GM18498 (cell line): ENCODE results near the gene CAP1.
"Not testable (repeated sequence)": the region's sequence is repeated elsewhere in the genome, so short reads cannot be mapped to it uniquely, and the experiment has no call there.

ENCODE experiments used
- ATAC-seq: cut with Tn5 transposase; IDR thresholded peaks from one replicate; pipeline ENCODE4 v1.9.1; 2021; ENCODE audit warnings: mild to moderate bottlenecking, moderate library complexity; ENCODE audit not compliant: unreplicated experiment

CAP1 gene

GRCh38 chr1:40058097-40058452 is 17.5 kb downstream of the CAP1 start:
- no peak for ATAC-seq

- ATAC-seq = no peak
Observed at GRCh38 chr1:40058453-40059337, 18.2 kb downstream of the CAP1 start.

DNA sequence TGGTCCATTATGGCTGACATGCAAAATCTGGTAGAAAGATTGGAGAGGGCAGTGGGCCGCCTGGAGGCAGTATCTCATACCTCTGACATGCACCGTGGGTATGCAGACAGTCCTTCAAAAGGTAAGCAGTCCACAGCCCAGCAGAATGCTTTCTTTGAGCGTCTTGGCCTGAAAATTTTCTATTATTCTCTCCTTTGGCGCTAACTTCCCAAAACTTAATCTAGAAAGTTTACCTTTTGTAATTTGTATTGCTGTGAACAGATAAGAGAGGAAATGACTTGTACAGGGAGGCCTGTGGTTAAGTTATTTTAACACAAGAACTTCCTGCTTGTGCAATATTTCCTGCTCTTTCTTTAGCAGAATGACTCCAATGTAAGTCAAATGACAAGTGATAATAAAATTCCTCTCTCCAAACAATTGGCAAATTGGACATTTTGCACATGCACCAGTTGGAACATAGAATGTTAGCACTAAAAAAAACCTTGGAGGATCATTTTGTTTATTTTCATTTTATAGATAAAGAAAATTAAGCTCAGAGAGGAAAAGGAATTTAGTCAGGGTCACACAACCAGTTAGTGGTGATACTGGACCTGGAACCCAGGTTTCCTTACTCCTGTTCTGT is 18.9 kb downstream of the CAP1 start:
- ATAC-seq = peak; percentile 46

DNA sequence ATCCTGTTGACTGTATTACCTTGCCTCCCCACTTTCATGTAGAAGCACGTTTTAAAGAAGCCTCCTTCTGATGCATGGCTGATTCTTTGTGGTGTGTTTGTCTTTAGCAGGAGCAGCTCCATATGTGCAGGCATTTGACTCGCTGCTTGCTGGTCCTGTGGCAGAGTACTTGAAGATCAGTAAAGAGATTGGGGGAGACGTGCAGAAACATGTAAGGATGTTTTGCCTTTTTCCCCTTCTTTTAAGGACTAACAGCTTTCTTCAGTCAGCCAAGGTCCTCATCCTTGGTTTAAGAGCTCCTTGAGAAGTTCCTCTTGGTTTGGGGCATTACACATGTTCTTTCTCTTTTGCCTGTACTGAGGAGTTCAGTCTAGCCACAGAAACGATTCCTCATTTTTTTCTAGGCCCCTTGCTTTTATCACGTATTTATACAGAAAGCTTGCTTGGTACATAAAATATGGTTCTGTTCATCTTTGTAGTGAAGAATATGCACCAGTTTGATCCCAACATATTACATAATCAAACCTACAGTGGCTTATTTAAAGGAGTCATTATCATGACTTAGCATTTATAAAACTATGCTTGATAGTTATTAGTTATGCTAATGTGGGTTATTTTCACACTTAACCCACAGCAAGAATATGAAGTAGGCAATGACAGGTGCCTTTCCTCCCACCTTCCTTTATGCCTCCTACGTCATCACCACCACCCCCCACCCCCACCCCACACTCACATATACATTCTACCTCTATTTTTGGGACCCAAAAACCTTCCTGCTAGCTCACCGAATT is 19.6 kb downstream of the CAP1 start:
- ATAC-seq = no peak

DNA sequence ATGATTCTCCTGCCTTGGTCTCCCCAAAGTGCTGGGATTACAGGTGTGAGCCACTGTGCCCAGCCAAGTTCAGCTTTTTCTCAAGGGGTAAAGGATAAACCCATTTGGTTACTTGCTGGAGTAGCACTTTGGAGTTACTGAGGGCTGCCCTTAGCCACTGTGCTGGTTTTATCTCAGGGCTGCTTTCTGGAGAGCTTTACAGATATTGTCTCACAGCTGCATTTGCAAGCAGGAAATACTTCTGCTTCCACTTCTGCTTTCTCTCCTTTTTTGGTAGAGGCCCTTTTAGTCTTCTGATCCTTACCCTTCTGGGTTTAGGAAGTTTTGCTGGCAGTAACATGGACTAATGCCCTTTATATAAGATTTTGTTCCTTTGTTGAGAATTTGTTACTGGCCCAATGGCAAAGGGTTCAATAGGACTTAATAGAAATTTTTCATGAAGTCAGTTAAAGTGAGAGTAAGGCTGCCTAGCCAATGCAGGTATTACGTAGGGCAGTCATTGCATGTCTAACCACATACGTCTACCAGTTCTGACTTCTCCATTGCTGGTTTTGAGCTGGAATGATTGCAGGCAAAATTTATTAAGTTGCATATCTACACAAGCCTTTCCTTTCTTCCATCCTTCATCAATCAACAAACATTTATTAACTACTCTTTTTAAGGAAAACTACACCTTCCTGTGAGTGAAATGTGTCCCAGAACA is 24.4 kb downstream of the CAP1 start:
- peak; percentile 80 for ATAC-seq

DNA sequence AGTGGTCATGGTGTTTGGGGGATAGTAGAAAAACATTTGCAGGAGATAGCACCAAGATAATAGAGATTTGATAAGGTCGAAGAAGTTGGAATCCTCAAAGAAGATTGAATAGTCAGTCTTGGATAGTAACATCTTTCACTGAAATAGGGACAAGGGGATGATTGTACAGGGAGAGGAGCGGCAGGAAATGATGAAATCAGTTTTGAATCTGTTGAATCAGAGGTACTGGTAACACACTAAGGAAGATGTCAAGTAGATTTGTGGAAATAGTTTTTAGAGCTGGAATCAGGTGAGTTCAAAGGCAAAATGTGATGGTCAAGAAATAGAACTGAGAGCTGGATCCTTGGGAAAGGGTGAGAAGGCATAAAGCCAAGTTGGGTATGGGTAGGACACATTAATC is 26.5 kb downstream of the CAP1 start:
- no peak for ATAC-seq

DNA sequence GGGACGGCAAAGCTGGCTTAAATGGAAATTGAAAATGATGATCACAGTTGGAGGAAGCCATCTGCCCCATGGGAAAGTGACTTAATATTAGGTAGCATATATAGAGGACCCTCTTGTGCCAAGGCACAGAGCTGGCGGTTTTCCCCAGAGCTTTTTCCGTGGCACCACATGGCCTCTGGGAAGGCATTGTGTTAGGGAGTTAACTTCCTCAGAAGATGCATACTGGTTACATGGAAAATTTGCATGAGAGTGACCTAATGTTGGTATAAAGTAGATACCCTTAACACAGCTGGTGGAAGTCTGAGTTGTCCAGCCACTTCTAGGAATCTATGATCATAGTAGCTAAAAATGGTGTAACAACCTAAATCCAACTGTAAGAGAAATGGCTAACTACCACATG is 27.3 kb downstream of the CAP1 start:
- no peak for ATAC-seq

DNA sequence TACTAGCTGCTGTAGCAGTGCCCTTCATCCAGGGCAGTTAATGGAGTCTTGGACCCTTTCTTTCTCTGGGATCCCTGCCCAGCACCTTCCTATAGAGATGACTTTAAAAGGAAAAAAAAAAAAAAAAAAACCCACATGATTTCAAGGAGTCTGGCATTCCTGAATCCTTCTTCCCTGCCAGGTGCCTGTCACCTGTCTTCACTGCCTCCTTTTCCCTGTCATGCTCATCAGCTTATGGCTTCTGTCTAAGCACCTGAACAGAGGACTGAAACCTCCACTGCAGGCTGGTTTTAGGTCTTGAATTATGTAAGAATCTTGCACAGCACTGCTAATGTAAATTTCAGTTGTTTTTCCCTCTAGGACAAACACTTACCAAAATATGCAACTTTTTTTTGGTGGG is 31.6 kb downstream of the CAP1 start:
- no peak for ATAC-seq

DNA sequence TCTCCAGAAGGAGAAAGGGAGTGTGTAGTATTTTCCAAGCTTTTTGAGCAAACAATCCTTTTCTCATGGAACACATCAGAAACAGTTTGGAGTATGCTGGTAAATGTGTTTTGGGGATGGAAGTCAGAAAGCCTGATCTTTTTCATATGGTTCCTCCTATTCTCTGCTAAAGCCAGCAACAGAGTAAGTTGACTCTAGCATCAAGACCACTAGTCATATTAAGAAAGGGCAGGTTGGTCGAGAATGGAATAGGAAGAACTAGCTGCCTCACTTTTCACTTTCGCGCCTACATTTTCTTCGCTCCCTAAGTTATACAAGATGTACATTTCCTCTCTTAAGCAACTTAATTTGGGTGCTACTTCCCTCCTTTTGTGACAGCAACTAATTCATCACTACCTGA is 32.5 kb downstream of the CAP1 start:
- no peak for ATAC-seq

DNA sequence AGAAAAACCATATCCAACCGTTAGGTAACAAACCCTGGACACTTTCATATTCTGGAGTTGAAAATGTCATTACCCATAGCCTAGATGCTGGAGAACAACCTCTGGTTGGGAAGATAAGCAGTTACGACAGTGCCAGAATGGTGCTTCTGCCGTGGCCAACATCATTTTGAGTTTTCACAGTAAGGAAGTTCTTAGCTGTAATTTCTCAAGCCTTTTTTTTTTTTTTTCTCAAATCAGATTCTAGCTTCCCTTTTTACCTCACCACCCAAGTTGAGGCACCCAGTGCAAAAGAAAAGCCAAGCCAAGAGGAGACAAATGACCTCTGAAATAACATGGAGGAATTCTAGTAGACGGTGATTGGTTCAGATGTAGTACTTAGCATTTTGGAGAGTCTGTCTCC is 34.7 kb downstream of the CAP1 start:
- ATAC-seq = no peak

- no peak for ATAC-seq
Observed at GRCh38 chr1:40076895-40077312, 36.4 kb downstream of the CAP1 start.

DNA sequence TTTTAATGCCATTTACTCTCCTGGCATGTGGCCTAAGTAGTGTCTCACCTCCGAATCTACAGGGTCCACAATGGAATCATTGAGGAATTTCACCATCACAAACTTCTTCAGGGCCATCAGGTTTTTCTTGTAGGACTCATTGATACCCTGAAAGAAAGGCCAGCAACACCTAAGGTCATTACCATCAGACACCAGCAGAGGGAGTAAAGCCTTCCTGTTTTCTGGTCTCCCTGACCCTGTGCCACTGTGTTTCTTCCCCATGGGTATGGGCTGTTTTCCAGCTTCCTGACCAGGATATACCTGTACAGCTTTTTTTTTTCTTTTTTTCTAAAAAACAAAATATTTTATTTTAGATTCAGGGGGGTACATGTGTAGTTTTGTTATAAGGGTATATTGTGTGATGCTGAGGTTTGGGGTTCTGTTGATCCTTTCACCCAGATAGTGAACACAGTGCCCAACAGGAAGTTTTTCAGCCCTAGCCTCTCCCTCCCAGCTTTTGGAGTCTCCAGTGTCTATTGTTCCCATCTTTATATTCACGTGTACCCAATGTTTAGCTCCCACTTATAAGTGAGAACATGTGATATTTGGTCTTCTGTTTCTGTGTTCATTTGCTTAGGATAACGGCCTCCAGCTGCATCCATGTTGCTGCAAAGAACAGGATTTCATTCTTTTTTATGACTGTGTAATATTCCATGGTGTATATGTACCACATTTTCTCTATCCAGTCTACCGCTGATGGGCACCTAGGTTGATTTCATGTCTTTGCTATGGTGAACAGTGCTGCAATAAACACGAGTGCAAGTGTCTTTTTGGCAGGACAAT is 38.2 kb downstream of the CAP1 start:
- no peak for ATAC-seq

DNA sequence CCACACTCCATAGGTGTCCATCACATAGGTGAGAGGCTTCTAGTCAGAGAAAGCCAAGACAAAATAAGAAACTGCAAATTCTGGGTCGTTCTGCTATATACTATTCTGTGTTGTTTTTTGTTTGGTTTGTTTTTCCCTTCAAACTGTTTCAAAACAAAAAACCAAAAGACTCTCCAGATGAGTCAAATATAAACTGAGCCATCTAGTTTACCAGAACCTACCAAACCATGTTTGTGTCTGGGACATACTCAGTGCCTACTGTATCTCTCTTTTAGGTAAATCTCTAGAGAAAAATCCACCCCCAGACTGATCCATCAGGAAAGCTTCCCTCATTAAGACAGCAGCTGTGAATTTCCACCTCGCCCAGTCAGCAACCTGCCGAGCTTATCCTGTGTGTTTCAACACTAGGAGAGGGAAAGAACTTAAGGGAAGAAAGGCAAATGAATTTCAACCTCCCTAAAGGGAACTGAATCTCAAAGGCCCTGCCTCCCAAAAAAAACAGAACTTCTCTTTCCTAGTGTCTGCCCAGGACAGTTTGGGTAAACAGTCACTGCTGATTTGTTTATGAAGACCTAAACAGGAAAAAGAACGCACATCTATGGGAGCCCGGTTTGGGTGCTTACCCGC is 39.4 kb downstream of the CAP1 start:
- ATAC-seq = no peak

- no peak for ATAC-seq
Observed at GRCh38 chr1:40081871-40082270, 41.3 kb downstream of the CAP1 start.

DNA sequence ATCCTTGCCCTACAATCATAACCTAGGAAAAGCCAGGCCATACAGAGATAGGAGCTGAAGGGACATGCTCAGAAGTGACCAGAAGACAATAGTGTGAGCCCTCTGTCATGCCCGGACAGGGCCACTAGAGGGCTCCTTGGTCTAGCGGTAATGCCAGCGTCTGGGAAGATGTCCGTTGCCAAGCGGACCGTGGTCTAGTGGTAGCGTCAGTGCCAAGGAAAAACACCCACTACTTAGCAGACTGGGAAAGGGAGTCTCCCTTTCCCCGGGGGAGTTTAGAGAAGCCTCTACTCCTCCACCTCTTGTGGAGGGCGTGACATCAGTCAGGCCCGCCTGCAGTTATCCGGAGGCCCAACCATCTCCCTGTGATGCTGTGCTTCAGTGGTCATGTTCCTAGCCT is 44.2 kb downstream of the CAP1 start:
- not testable (repeated sequence) for ATAC-seq

DNA sequence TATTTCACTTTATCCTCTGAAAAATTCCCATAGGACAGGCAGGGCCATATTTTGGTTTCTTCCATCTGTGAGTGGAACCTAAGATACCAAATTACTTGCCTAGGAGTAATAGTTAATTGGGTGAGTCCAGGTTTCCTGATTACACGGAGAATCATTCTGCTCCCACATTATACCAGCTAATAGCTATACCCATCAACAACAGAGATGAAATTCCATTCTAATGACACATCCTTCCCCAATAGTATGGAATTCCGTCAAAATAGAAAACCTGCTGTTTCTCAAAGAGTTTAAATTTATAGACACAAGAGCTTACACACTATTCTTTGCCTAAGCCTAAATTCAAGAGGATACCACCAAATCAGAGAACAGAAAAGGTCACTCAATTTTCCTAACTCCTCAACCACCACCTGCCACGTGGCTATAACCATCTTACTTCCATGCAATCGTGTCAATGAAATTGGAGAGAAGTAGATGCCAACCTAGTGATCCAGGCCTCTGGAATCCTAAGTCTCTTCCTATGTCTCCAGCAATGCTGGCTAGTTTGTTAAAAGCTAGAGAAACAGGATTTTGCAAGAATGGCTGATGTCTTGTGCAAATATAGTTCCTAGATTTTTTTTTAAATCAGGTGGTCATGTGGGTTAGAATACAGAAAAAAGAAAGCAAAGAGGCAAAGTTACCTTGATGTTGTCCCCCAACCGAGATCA is 50.3 kb downstream of the CAP1 start:
- no peak for ATAC-seq

DNA sequence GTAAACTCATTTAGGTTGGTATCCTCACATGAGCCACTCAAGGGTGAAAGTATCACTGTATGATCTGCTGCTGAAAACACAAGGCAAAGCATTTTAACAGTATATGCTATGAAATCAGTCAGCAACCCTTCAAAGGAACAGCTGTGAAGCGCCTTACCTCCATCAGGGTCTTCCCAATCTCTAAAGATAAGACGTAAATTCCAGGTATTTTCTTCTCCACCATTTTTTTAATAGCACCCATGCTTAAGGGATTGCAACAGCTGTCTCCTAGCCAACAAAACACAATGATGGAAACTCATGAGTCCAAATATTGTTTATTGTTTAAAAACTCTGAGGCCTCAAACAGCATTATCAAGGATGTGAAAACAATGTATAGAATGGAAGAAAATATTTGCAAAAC is 51.7 kb downstream of the CAP1 start:
- ATAC-seq = no peak

- ATAC-seq = no peak
Observed at GRCh38 chr1:40092706-40093639, 52.4 kb downstream of the CAP1 start.
